Erythroblast (primary cell): ENCODE results near the gene ZCCHC14.

Experiments
- GATA1 ChIP-seq: IDR thresholded peaks from 2 replicates; pipeline ENCODE4 v1.6.1; 2011; ENCODE audit warnings: low read depth, mild to moderate bottlenecking, control low read depth, low read length, moderate library complexity
- POLR2A ChIP-seq: IDR thresholded peaks from 2 replicates; pipeline ENCODE4 v1.6.1; 2011; ENCODE audit warnings: mild to moderate bottlenecking, low read length

DNA sequence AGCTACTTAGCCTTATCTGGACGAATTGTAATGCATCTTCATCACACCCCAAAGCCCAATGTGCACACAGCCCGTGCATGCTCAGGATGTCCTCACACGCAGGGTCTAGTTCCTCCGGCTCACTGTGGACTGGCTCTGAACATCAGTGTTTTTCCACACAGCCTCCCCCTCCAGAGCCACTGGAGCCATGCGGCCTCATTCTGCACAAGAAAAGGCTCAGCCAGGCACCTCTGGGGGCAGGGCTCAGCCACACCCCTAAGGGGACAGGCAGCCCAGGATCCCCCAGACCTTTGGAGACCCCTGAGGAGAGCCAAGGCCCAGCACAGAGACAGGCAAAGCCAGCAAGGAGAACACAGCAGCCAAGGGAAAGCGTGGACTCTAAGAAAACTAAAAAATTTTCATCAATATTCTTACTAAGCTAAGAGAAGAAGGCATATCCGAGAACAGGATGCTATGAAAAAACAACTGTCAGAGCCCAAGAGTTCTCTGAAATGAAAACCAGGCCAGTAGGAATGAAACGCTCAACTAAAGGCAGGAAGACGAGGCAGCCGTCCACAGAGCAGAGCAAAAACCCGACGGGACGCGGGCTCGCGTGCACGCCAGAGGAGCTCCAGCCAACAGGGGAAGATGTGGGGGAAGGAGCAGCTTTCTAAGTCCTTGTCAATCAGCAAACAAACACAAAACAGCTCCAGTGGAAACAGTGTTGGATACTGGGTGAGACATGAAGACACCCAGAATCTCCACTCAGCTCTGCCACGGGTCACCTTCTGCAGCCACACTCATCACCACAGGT, 66.2 kb downstream of the ZCCHC14 start:
- TF ChIP-seq POLR2A (no peak), GATA1 (no peak)
